Parathyroid adenoma (tissue), 2 donors: ENCODE results near the gene ZNF212.

ENCODE experiments used
- H2AFZ ChIP-seq: fragments of 300-600 bp; sonication (generic); one replicate; pipeline ENCODE4 v1.7.0; 2017; ENCODE audit warnings: antibody characterized with exemption, mild to moderate bottlenecking
- H3K27ac ChIP-seq: fragments of 300-600 bp; sonication (generic); one replicate; pipeline ENCODE4 v1.7.0; 2017
- H3K27me3 ChIP-seq: fragments of 300-600 bp; sonication (generic); one replicate; pipeline ENCODE4 v1.7.0; 2017; ENCODE audit warnings: low read length; ENCODE audit not compliant: control insufficient read depth, insufficient read depth
- H3K36me3 ChIP-seq: fragments of 300-600 bp; sonication (generic); one replicate; pipeline ENCODE4 v1.7.0; 2017; ENCODE audit warnings: low read length; ENCODE audit not compliant: control insufficient read depth, insufficient read depth
- H3K4me1 ChIP-seq: fragments of 300-600 bp; sonication (generic); one replicate; pipeline ENCODE4 v1.7.0; 2017; ENCODE audit warnings: control low read depth
- H3K4me2 ChIP-seq: fragments of 300-600 bp; sonication (generic); one replicate; pipeline ENCODE4 v1.7.0; 2017; ENCODE audit warnings: low read length
- H3K4me3 ChIP-seq: fragments of 300-600 bp; sonication (generic); one replicate; pipeline ENCODE4 v1.7.0; 2017; ENCODE audit warnings: low read depth, low read length
- H3K79me2 ChIP-seq: fragments of 300-600 bp; sonication (generic); one replicate; pipeline ENCODE4 v1.7.0; 2017; ENCODE audit warnings: control low read depth
- H3K9ac ChIP-seq: fragments of 300-600 bp; sonication (generic); one replicate; pipeline ENCODE4 v1.7.0; 2017; ENCODE audit warnings: mild to moderate bottlenecking
- H3K9me3 ChIP-seq: fragments of 300-600 bp; sonication (generic); one replicate; pipeline ENCODE4 v1.7.0; 2017; ENCODE audit warnings: low read length; ENCODE audit not compliant: control insufficient read depth
- CTCF ChIP-seq: fragments of 300-600 bp; sonication (generic); IDR thresholded peaks from one replicate; pipeline ENCODE4 v1.7.0; 2017; ENCODE audit warnings: antibody characterized with exemption, mild to moderate bottlenecking
- donor health status: primary hyperparathyroidism.

The ZNF212 gene

GRCh38 chr7:149302865-149303264 lies 63.4 kb downstream of the ZNF212 start:
- H3K4me2 ChIP-seq: no peak overlapping the region
- no peaks in the 10 kb centered on the region for H3K27me3 ChIP-seq
- no peaks in the 10 kb centered on the region for H3K79me2 ChIP-seq
- H3K9me3 ChIP-seq: no peaks in the 10 kb centered on the region
- no peak overlapping the region for H3K4me3 ChIP-seq
- H2AFZ ChIP-seq: no peak overlapping the region
- no peaks in the 10 kb centered on the region for H3K4me1 ChIP-seq
- no peak for TF ChIP-seq CTCF
- no peak overlapping the region for H3K27ac ChIP-seq
- no peak overlapping the region for H3K9ac ChIP-seq
- no peaks in the 10 kb centered on the region for H3K36me3 ChIP-seq

GRCh38 chr7:149304006-149304405 lies 64.6 kb downstream of the ZNF212 start:
- H3K9ac ChIP-seq: no peak overlapping the region
- no peaks in the 10 kb centered on the region for H3K79me2 ChIP-seq
- no peaks in the 10 kb centered on the region for H3K4me1 ChIP-seq
- H3K4me3 ChIP-seq: no peak overlapping the region
- H3K36me3 ChIP-seq: no peaks in the 10 kb centered on the region
- no peak overlapping the region for H2AFZ ChIP-seq
- H3K27ac ChIP-seq: no peak overlapping the region
- H3K9me3 ChIP-seq: no peaks in the 10 kb centered on the region
- no peaks in the 10 kb centered on the region for H3K27me3 ChIP-seq
- no peak for TF ChIP-seq CTCF
- H3K4me2 ChIP-seq: no peak overlapping the region
